Measurements from ENCODE around the gene ATP13A5.

The ATP13A5 gene

GRCh38 chr3:193378706-193379105 lies at the start of gene ATP13A5:
ATP13A5 (minus strand) TSS chr3:193378753; CDS start chr3:193378725, 28 bp downstream.
- no peak for DNase-seq

- DNase-seq: no peak
These were observed 40.2 kb upstream of the ATP13A5 start for GRCh38 chr3:193418576-193419373.

- DNase-seq: no peak
These were observed 38.1 kb upstream of the ATP13A5 start for GRCh38 chr3:193416629-193417028.

GRCh38 chr3:193407688-193408087 lies 29.1 kb upstream of the ATP13A5 start:
- no peak for DNase-seq

GRCh38 chr3:193407112-193407511 lies 28.6 kb upstream of the ATP13A5 start:
- no peak for DNase-seq

- DNase-seq: no peak
These were observed 24.8 kb upstream of the ATP13A5 start for GRCh38 chr3:193403307-193403706.

GRCh38 chr3:193400304-193400703 lies 21.8 kb upstream of the ATP13A5 start:
- no peak for DNase-seq

GRCh38 chr3:193396451-193397244 lies 18.1 kb upstream of the ATP13A5 start:
- DNase-seq: no peak

- no peak for DNase-seq
These were observed 13.3 kb upstream of the ATP13A5 start for GRCh38 chr3:193391902-193392301.

GRCh38 chr3:193389335-193389734 lies 10.8 kb upstream of the ATP13A5 start:
- DNase-seq: no peak

- DNase-seq: no peak
These were observed 9.8 kb upstream of the ATP13A5 start for GRCh38 chr3:193388361-193388760.

GRCh38 chr3:193387596-193387995 lies 9.0 kb upstream of the ATP13A5 start:
- DNase-seq: no peak

GRCh38 chr3:193377591-193377990 lies 962 bp downstream of the ATP13A5 start:
- no peak for DNase-seq

GRCh38 chr3:193375614-193376013 lies 2.9 kb downstream of the ATP13A5 start:
- no peak for DNase-seq

GRCh38 chr3:193372783-193373182 lies 5.8 kb downstream of the ATP13A5 start:
- DNase-seq: no peak

- no peak for DNase-seq
These were observed 10.7 kb downstream of the ATP13A5 start for GRCh38 chr3:193367868-193368267.

GRCh38 chr3:193357291-193357690 lies 21.3 kb downstream of the ATP13A5 start:
- no peak for DNase-seq

- no peak for DNase-seq
These were observed 24.1 kb downstream of the ATP13A5 start for GRCh38 chr3:193354423-193354822.

- no peak for DNase-seq
These were observed 27.8 kb downstream of the ATP13A5 start for GRCh38 chr3:193350744-193351143.

- DNase-seq: no peak
These were observed 29.9 kb downstream of the ATP13A5 start for GRCh38 chr3:193348686-193349085.

GRCh38 chr3:193347521-193348501 lies 30.7 kb downstream of the ATP13A5 start:
- no peak for DNase-seq

- no peak for DNase-seq
These were observed 32.3 kb downstream of the ATP13A5 start for GRCh38 chr3:193346259-193346658.

- no peak for DNase-seq
These were observed 33.1 kb downstream of the ATP13A5 start for GRCh38 chr3:193345431-193345830.

All from CD4-positive, alpha-beta T cell treated with Interleukin-4 for 4 hours (primary cell).